ENCODE measurements around the gene DDX20.

GRCh38 chr1:111727056-111727455, 28.6 kb upstream of the DDX20 start:
- TF ChIP-seq POLR2A (IDR thresholded peaks at IDR 0.05) = no peak
- TF ChIP-seq CTCF (IDR thresholded peaks at IDR 0.05) = no peak
- TF ChIP-seq POLR2AphosphoS5 (IDR thresholded peaks at IDR 0.05) = no peak
